GM18499 (cell line): ENCODE measurements around the gene UIMC1.
"Not testable (repeated sequence)": the region's sequence is repeated elsewhere in the genome, so short reads cannot be mapped to it uniquely, and the experiment has no call there.

Experiments used
- ATAC-seq: cut with Tn5 transposase; IDR thresholded peaks from one replicate; pipeline ENCODE4 v1.9.1; 2021; ENCODE audit warnings: moderate number of reproducible peaks; ENCODE audit not compliant: insufficient read depth, unreplicated experiment

UIMC1 gene

GRCh38 chr5:177006265-177006972, at the start of gene UIMC1:
Gene UIMC1 (minus strand): TSS chr5:177006779. CDS start chr5:176982615, 24,164 bp downstream.
- ATAC-seq, result no peak

GRCh38 chr5:177049285-177049684, 42.7 kb upstream of the UIMC1 start:
- no peak for ATAC-seq

- ATAC-seq, result not testable (repeated sequence)
These were observed 42.0 kb upstream of the UIMC1 start for GRCh38 chr5:177048531-177048930.

- ATAC-seq, result no peak
These were observed 39.1 kb upstream of the UIMC1 start for GRCh38 chr5:177045631-177046030.

- ATAC-seq, result no peak
These were observed 38.1 kb upstream of the UIMC1 start for GRCh38 chr5:177044641-177045040.

GRCh38 chr5:177043958-177044357, 37.4 kb upstream of the UIMC1 start:
- no peak for ATAC-seq

GRCh38 chr5:177043114-177043513, 36.5 kb upstream of the UIMC1 start:
- no peak for ATAC-seq

GRCh38 chr5:177041936-177042335, 35.4 kb upstream of the UIMC1 start:
- ATAC-seq, result no peak

- no peak for ATAC-seq
These were observed 34.3 kb upstream of the UIMC1 start for GRCh38 chr5:177040814-177041420.

- no peak for ATAC-seq
These were observed 30.3 kb upstream of the UIMC1 start for GRCh38 chr5:177036921-177037320.

GRCh38 chr5:177036443-177036842, 29.9 kb upstream of the UIMC1 start:
- no peak for ATAC-seq

- ATAC-seq, result no peak
These were observed 29.4 kb upstream of the UIMC1 start for GRCh38 chr5:177035976-177036375.

- ATAC-seq, result no peak
These were observed 22.9 kb upstream of the UIMC1 start for GRCh38 chr5:177029498-177029897.

GRCh38 chr5:177027665-177028064, 21.1 kb upstream of the UIMC1 start:
- ATAC-seq, result no peak

GRCh38 chr5:177025101-177025601, 18.6 kb upstream of the UIMC1 start:
- no peak for ATAC-seq

GRCh38 chr5:177024559-177024958, 18.0 kb upstream of the UIMC1 start:
- no peak for ATAC-seq

GRCh38 chr5:177023303-177023664, 16.7 kb upstream of the UIMC1 start:
- no peak for ATAC-seq

GRCh38 chr5:177022386-177023302, 16.1 kb upstream of the UIMC1 start, which contains the start of gene ZNF346:
Gene ZNF346 (plus strand): TSS chr5:177022696. CDS start chr5:177022739, 43 bp downstream.
- ATAC-seq, result peak; percentile 47

- no peak for ATAC-seq
These were observed 13.5 kb upstream of the UIMC1 start for GRCh38 chr5:177020033-177020432.

- no peak for ATAC-seq
These were observed 11.8 kb upstream of the UIMC1 start for GRCh38 chr5:177018341-177018740.

- no peak for ATAC-seq
These were observed 8.6 kb upstream of the UIMC1 start for GRCh38 chr5:177015156-177015555.
